ENCODE data around the gene PLXNA4.

PLXNA4 gene

DNA sequence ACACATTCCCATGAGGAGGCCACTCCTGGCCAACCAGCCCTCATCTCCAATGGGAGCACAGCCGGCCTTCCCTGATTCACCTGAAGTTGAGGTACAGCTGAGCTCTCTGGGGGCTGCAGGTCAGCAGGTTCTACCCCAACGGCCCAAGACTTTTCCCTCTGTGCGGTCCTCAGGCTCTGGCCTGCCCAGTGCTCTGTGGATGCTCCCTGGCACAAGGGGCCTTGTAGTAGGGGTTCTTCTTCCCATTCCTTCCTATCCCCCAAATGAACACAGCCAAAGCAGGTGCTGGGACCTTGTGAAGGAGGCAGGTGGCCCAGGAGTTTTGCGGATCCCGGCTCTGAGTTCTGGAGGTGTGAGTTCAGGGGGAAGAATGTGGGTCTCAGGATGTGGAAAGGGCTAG is 72.2 kb downstream of the PLXNA4 start:
- DNase-seq (ENCODE audit: low read depth in 2 of 2) = no peak

DNA sequence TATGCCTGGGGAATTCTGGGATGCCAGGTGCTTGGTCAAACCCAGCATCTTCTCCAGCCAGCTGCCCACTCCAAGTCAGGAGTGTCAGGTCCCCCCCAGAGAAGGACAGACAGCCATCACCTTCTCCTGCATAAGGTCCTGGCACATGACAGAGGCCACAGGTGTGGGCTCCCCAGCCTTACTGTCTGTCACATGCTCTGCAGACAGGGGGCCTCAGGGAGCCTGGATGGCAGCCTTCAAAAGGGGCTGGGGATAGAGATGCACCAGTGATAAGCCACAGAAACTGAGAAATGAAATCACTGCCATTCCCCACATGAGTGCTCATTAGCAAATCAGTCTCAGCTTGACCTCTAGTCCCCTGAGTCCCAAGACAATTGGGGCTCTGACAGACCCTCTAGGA is 72.9 kb downstream of the PLXNA4 start:
- no peak for DNase-seq (ENCODE audit: low read depth in 2 of 2)

DNA sequence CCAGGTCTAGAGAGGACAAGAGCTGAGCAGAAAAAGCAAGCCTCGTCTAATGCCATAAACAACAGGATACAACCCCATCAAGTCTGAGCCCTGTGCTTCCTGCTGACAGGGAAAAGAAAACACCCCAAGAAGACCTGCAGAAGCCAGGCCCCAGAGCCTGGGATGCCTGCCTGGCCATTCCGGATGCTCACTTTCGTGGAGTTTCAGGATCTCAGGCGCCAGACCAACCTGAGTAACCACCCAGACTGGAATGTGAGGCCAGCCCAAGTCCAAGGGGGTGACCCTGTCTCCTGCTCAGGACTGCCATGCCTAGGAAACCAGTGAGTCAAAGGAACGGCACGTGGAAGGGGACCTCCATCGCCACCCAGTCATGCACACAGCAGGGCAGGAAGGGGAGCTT is 74.3 kb downstream of the PLXNA4 start:
- DNase-seq (ENCODE audit: low read depth in 2 of 2) = no peak

DNA sequence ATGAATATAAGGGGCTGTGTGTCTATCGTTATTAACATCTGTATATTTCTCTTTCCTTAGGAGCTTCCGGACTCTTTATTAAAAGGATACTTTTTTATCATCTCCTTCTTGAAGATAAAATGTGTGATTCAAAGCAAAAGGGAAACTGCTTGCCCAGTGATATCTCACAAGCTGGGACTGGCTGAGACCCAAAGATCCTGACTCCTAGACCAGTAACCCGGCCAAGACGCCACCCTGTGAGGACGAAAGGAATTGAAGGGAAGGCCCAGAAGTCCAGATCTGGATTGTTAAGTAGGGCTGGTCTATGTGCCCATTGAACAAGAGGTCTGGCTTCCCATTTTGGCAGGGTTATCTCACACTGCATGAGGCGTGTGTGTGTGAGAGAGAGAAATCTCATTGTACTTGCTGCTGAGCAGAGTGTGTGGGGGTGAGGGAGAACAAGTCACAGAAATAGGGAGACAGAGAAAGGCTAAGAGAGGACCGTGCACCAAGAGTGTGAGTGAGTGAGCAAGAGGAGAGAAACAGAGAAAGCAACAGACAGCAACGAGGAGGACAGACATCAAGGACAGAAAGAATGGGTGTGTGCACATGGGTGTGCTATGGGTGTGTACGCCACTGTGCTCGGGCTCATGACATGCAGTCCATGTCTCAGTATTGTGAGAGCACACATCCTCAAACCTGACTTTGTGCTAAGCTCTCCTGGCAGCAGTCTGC is 75.4 kb downstream of the PLXNA4 start:
- DNase-seq (ENCODE audit: low read depth in 2 of 2) = no peak

DNA sequence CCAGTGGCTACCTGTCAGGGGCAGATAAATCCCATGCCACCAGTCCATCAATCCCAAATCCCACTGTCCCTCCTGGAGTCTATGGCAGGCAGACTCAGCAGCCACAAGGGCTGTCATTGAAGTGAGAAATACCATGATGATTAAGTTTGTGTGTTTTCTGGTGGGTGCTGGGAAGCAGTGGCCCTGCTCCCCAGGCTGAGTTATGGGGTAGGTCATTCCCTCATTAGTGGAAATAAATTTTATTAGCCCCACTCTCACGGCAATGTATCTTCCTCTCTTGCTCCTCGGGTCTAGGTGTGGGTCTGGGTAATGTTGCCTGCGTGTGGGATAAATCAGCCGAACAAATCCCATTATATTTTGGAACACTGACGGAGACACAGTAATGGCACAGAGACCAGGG is 76.8 kb downstream of the PLXNA4 start:
- DNase-seq (ENCODE audit: low read depth in 2 of 2) = no peak

DNA sequence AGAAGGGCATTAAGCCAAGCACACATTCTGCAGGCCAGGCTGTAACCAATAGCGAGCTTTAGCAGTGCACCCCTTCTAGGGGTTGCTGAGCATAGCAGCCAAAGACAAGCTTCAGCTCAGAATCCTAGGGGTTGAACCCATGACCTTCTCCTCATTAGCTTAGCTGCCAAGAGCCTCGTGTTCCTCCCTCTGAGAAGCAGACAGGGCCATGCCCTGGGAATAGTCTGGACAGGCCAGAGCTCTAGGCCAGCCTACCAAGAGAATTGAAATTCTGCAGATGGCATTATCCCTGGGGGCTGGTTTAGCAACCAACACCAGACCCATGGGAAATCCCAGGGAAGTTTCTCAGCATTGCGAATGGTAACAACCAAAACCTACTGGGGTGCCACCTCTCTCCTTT is 77.2 kb downstream of the PLXNA4 start:
- no peak for DNase-seq (ENCODE audit: low read depth in 2 of 2)

DNA sequence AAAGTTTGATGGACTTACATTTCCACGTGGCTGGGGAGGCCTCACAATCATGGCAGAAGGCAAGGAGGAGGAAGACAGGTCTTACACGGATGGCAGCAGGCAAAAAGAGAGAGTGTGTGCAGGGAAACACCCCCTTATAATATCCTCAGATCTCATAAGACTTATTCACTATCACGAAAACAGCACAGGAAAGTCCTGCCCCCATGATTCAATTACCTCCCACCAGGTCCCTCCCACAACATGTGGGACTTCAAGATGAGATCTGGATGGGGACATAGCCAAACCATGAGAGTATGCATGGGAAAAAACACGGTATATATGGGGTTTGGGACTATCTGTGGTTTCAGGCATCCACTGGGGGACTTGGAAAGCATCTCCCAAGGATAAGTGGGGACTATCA is 78.0 kb downstream of the PLXNA4 start:
- DNase-seq (ENCODE audit: low read depth in 2 of 2) = no peak

DNA sequence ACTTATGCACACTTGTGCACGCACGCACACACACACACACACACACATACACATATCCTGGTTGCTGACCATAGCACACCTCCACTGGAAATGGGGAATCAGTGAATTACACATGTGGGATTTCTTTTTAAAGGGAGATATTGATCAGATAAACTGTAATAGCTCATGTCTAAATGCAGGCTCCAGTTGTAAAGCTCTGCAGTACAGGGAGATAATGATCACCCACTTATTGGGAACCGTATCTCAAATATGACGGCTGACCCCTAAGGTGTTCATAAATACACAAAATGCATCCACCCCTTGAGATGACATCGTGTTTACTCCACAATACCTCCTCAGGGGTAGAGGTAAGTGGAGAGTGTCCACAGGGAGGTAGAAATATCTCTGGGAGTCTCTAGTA is 79.2 kb downstream of the PLXNA4 start:
- no peak for DNase-seq (ENCODE audit: low read depth in 2 of 2)

DNA sequence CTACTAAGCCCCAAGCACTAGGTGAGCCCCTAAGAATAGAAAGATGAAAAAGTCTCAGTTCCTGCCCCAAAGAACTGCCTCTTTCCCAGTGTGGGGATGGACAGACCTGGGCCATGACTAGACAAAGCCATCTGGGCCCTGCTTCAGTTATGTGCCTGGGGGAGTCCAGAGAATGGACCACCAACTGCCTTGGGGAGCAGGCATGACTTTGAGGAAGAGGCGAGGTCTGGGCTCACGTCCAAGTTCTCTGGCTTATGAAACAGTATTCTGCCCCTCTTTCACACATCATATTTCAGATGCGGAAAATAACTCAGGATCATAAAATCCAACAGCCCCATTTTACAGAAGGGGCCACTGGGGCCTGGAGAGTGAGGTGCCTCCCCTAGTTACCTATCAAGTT is 80.3 kb downstream of the PLXNA4 start:
- DNase-seq (ENCODE audit: low read depth in 2 of 2) = no peak

DNA sequence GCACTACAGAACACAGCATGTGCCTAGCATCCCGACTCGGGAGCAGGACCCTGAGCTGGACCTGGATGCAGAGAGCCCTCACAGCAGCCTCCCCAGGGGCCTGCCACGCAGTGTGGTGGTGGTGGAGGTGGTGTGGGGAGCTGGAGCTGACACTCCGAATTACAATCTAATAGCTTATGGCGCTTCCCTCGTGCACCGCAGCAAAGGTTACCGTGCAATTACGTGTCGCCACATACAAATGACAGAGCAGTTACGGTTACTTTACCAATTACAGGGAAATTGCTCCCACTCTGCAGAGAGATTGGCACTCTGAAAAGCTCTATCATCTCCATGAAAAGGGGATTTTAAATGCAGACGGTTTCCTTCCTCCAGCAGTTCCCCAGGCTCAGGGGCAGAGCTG is 81.8 kb downstream of the PLXNA4 start:
- no peak for DNase-seq (ENCODE audit: low read depth in 2 of 2)

DNA sequence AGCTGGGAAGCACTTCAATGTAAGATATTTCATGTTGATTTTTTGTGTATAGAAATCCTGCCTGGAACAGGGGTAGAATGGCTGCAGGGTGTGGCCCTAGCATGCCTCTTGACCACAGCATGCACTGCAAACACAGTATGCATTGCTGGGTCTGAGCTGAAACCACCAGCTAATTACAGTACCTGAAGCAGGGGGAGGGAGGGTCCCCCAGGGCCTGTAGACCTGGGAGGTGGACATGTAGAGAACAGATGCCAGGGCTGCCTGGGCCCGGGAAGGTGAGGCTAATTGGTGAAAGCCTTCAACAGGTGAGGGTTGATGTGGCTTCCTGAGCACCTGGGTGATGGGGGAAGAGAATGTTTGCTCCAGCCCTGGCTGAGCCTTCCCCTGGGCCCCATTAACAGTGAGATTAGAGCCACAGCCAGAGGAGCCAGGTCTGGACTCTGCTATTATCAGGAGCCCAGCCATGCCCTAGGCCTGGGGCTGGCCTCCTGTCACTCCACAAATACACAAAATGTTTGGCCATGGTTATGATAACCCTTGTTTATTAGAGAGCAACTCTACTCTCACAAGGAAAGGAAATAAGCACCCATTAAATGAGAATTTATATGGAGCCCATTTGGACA is 83.3 kb downstream of the PLXNA4 start:
- no peak for DNase-seq (ENCODE audit: low read depth in 2 of 2)

DNA sequence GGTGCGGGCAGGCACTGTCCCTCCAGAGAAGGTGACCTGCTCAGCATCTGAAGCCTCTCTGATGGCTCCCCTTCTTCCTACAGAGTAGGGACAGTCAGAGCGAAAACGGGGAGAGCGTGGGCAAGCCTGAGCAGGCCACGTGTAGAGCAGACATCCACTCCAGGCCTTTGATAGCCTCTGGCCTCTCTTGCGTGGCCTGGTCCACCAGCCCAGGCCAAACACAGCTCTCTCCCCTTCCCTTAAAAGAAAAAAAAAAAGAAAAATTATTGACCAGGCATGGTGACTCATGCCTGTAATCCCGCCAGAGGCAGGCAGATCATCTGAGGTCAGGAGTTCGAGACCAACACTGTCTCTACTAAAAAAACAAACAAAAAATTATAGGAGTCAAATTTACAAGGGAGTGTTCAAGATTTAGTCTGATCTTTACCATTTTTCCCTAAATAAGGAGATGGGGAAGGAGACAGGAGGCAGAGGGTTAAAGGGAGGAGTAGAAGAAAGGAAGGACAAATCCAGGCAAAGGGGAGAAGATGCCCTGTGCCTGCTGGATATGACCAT is 84.8 kb downstream of the PLXNA4 start:
- no peak for DNase-seq (ENCODE audit: low read depth in 2 of 2)

DNA sequence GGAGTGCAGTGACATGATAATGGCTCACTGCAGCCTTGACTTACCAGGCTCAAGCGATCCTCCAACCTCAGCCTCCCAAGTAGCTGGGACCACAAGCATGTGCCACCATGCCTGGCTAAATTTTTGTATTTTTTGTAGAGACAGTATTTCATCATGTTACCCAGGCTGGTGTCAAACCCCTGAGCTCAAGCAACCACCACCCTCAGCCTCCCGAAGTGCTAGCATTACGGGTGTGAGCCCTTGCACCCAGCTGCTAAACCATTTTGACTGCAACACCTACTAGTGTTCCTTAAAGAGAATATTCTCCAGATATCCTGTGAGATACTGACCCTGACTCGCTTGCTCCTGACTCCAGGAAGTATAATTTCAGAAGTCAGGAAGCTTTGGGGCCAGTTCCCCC is 85.8 kb downstream of the PLXNA4 start:
- DNase-seq (ENCODE audit: low read depth in 2 of 2) = no peak

DNA sequence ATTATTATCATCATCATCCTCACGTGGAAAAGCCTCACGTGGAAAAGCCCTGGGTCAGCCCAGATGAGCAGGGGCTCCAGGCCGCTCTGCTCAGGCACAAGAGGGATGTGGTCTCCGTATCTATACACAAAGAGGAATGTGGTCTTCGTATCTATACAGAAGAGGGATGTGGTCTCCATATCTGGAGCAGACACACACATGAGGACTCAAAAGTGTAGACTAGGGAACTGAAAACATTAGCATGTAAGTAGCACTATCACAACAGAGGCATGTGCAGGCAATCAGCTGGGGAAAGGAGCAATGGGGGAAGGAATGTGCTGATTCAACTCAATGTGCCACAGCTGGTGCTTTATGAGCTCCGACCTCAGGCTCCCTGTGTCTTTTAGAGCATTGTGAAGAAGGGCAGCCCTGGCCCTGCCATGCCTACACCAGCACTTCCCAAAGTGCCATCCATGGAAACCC is 86.5 kb downstream of the PLXNA4 start:
- DNase-seq (ENCODE audit: low read depth in 2 of 2) = no peak

DNA sequence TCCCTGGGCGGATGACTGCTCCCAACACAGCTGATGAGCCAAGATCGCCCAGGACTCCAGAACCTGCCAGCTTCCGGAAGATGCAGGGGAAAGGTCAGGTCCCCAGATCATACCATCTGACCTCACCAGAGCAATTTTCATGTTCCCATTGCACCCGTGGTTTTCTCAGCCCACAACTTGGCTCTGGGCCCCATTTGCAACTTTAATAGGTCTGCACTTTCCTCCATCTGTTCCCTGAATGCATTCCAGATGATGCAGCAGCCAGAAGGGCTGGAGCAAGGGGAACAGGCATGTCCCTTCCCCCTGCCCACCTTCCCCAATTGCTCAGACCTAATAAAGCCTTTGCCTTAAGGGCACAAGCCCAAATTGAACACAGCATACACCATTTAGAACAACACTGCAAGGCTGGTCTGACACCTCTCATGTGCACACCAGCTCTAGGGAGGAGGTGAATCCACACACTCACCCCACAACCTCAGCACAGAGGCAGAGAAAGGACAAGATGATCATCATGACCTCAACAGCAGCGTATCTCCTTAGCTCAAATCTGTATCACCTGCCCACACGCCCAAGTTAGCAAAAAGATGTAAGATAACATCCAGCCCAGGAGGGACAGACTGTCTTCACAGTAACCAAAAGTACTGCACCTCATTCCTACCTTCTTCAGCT is 87.5 kb downstream of the PLXNA4 start:
- no peak for DNase-seq (ENCODE audit: low read depth in 2 of 2)

DNA sequence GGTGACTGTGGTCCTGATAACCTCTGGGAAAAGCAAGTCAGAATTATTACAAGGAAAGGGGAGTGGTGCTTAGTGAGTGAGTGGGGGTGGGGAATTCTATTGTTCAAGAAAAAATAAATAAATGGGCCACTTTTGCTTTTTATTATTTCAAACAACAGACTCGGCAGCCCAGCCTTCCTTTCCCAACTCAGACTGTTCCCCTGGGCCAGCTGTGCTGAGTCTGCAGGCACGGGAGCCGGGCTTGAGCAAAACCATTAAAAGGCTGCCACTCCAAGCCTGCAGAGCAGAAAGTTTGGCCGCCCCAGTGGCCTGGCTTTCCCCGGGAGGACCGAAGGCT is 90.0 kb downstream of the PLXNA4 start:
- no peak for DNase-seq (ENCODE audit: low read depth in 2 of 2)

DNA sequence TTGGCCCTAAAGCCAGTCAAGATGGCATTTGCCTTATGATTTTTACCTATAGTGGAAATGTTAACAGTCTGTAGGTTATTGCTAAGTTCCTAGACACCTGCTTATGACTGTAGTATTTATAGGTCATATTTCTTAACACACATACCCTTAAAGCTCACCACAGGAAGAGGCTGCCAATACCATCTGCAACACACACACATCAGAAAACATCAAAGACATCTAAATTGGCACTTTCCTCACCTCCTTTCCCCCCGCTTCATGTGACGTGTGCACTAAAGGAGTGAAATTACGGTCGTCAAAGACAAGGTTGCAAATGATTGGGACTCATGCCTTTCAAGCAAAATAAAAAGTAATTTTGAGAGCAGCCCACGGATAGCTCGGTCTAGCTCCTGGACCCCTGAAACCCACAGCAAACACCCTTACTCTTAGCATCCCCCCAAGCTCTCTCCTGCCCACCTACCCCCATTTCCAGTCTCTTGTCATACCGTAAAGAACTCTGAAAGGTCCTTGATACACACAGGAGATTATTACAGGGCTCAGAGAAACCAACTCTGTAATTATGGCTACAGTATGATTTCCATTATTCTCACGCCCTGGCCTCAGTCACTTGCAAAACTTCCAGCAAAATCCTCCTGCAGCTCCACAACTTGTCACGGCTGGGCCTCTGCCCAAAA is 90.5 kb downstream of the PLXNA4 start:
- DNase-seq (ENCODE audit: low read depth in 2 of 2) = no peak

DNA sequence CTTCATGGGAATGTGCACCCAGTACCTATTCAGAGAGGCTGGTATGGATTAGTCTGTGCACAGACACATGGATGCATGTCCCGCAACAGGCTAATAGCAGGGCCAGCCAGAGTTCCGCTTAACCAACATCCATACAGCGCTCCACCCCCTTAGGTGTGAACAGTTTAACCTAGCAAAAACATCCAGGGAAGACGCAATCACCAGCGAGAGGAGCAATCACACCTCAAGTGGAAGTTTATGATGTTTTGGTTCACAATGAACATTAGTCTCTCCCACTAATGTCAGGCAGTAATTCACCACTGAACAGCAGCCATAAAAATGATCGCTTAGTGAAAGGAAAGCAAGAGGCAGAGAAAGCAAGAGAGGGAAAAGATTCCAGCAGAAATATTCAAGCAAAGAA is 91.1 kb downstream of the PLXNA4 start:
- DNase-seq (ENCODE audit: low read depth in 2 of 2) = no peak

DNA sequence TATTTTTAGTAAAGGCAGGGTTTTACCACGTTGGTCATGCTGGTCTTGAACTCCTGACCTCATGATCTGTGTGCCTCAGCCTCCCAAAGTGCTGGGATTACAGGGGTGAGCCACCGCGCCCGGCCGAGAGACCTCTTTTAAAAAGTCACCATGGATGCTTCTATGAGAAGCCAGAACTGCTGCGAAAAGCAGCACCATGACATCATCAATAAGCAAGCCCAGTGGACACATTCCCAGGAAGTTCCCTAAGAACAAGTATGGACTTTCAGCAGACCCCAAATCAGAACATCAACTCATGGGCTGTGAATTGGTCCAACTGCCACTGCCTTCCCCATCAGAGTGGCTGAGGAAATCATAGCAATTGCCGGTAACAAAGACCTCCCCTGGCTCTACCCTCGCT is 93.4 kb downstream of the PLXNA4 start:
- DNase-seq (ENCODE audit: low read depth in 2 of 2) = no peak

DNA sequence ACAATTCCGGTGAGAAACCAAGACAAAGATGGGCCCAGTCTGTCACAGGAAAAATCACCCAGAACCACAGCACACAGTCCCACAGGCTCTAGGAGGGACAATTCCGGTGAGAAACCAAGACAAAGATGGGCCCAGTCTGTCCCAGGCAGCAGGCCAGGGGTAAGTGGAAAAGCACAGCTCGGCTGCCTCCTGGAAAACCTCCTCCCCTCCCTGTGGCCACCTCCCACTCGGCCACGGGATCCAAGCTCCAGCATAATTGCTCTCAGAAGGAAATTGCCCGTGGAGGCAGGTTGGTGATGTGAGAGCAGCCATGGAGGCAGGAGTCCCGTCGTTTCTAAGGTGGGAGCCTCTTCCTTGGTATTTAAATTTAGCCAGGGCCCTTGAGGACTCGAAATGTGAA is 95.7 kb downstream of the PLXNA4 start:
- DNase-seq (ENCODE audit: low read depth in 2 of 2) = no peak

DNA sequence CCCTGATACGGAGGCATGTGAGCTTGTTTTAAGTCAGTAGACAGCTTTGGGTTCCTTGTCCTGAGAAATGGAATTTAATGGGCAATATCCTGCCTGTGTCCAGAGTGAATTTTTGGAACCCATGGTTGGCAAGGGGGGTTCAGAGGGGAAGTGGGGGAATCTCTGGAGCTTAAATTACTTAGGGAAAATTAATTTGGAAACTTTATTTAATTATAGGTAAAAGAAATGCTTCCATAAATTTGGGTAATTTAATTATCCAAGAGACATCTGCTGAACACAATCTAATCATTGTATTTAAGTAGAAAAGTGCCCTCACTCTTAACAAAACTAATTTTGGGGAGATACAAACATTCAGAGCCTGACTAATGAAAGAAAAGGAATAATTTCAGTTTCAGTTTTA is 99.7 kb downstream of the PLXNA4 start:
- no peak for DNase-seq (ENCODE audit: low read depth in 2 of 2)

DNA sequence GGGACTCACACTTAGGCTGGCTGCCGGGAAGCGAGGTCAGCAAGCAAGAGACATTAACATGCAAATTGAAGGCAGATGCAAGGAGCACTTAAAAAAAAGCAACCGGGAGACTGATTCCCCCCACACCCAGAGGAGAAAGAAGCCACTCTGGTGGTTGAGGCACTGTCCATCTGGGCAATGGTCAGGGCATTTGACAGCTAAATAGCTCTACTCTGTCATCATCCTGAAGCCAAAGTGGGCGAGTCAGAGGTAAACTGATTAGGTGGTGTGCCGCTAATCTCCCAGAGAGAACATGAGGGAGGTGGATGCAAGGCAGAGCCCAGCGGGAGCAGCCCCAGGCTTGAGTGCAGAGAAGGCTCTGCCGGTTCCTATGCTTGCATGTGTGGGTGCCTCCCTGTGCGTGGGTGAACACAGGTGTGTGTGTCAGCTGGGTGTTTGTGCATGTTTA is 100.6 kb downstream of the PLXNA4 start:
- DNase-seq (ENCODE audit: low read depth in 2 of 2) = no peak
